Loucy (cell line): ENCODE data around the gene PTGES.

Experiments used
- H2AFZ ChIP-seq: fragments of 200-600 bp; sonication (generic); 2 replicates; pipeline ENCODE4 v1.6.0; 2016; ENCODE audit warnings: antibody characterized with exemption, mild to moderate bottlenecking, low read length, moderate library complexity
- H3F3A ChIP-seq: fragments of 200-600 bp; 2 replicates; pipeline ENCODE4 v1.6.0; 2016; ENCODE audit warnings: antibody characterized with exemption, low read depth, mild to moderate bottlenecking
- H3K27me3 ChIP-seq: fragments of 200-600 bp; sonication (generic); 2 replicates; pipeline ENCODE4 v1.6.1; 2014; ENCODE audit warnings: low read length, mild to moderate bottlenecking; ENCODE audit not compliant: insufficient read depth, poor library complexity, severe bottlenecking
- H3K36me3 ChIP-seq: fragments of 200-600 bp; sonication (generic); 2 replicates; pipeline ENCODE4 v1.6.1; 2016; ENCODE audit warnings: low read length; ENCODE audit not compliant: insufficient read depth
- H3K4me1 ChIP-seq: fragments of 200-600 bp; sonication (generic); 2 replicates; pipeline ENCODE4 v1.5.1; 2014; ENCODE audit warnings: low read length, mild to moderate bottlenecking; ENCODE audit not compliant: insufficient read depth, poor library complexity, severe bottlenecking
- H3K4me2 ChIP-seq: fragments of 200-600 bp; sonication (generic); 2 replicates; pipeline ENCODE4 v1.6.0; 2014; ENCODE audit warnings: antibody characterized with exemption, low read length, low read depth, mild to moderate bottlenecking; ENCODE audit not compliant: poor library complexity, severe bottlenecking
- H3K4me3 ChIP-seq: fragments of 200-600 bp; sonication (generic); 2 replicates; pipeline ENCODE4 v1.5.1; 2014; ENCODE audit warnings: low read length, mild to moderate bottlenecking, mixed read lengths; ENCODE audit not compliant: poor library complexity, severe bottlenecking
- H3K79me2 ChIP-seq: fragments of 200-600 bp; sonication (generic); 2 replicates; pipeline ENCODE4 v1.6.1; 2014; ENCODE audit warnings: low read length; ENCODE audit not compliant: insufficient read depth
- H3K9ac ChIP-seq: fragments of 200-600 bp; sonication (generic); 2 replicates; pipeline ENCODE4 v1.6.0; 2014; ENCODE audit warnings: mild to moderate bottlenecking, low read depth, low read length, moderate library complexity; ENCODE audit not compliant: poor library complexity, severe bottlenecking
- H3K9me2 ChIP-seq: fragments of 200-600 bp; sonication (generic); replicated peaks from 2 replicates; pipeline ENCODE4 v1.6.1; 2016; ENCODE audit warnings: low read depth, low read length, mixed read lengths
- H3K9me3 ChIP-seq: fragments of 200-600 bp; sonication (generic); 2 replicates; pipeline ENCODE4 v1.6.1; 2014; ENCODE audit warnings: mild to moderate bottlenecking, antibody characterized with exemption, low read length, low read depth; ENCODE audit not compliant: insufficient read depth
- H4K20me1 ChIP-seq: fragments of 200-600 bp; sonication (generic); 2 replicates; pipeline ENCODE4 v1.6.0; 2014; ENCODE audit warnings: antibody characterized with exemption, low read length, mild to moderate bottlenecking; ENCODE audit not compliant: insufficient read depth, poor library complexity, severe bottlenecking
- EZH2phosphoT487 ChIP-seq: fragments of 200-600 bp; IDR thresholded peaks from 2 replicates; pipeline ENCODE4 v1.6.1; 2018; ENCODE audit warnings: antibody characterized with exemption, mild to moderate bottlenecking, moderate library complexity, borderline replicate concordance
- TF ChIP-seq, protein P1 (sequence below): fragments of 200-600 bp; sonication (generic); conservative IDR thresholded peaks from 2 replicates; pipeline ENCODE4 v1.5.1; 2014; ENCODE audit warnings: mild to moderate bottlenecking, antibody characterized with exemption, low read length

Gene PTGES

DNA sequence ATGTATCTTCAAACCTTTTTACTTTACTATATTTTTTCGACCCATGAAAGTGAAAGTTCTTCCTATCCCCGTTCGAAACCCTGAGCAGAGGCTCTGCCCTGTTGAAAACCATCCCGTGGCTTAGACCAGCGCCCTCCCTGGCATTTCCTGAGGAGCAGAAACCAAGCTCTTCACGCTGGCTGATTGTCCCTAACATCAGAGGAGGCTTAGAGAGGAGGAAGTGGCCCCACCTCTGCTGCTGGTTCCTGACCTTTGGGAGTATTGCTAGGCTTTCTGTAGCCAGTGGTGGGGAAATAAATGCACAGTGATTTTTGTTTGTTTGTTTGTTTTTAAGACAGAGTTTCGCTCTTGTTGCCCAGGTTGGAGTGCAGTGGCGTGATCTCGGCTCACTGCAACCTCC is 4.2 kb upstream of the PTGES start:
- H3K4me2 ChIP-seq = no peak overlapping the region
- H3K27me3 ChIP-seq = no peaks in the 10 kb centered on the region
- TF ChIP-seq EZH2phosphoT487 = no peak
- TF ChIP-seq, protein P1, sequence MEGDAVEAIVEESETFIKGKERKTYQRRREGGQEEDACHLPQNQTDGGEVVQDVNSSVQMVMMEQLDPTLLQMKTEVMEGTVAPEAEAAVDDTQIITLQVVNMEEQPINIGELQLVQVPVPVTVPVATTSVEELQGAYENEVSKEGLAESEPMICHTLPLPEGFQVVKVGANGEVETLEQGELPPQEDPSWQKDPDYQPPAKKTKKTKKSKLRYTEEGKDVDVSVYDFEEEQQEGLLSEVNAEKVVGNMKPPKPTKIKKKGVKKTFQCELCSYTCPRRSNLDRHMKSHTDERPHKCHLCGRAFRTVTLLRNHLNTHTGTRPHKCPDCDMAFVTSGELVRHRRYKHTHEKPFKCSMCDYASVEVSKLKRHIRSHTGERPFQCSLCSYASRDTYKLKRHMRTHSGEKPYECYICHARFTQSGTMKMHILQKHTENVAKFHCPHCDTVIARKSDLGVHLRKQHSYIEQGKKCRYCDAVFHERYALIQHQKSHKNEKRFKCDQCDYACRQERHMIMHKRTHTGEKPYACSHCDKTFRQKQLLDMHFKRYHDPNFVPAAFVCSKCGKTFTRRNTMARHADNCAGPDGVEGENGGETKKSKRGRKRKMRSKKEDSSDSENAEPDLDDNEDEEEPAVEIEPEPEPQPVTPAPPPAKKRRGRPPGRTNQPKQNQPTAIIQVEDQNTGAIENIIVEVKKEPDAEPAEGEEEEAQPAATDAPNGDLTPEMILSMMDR = no peak
- H3K9ac ChIP-seq = no peak overlapping the region
- H3K79me2 ChIP-seq = no peaks in the 10 kb centered on the region
- no peaks in the 10 kb centered on the region for H3K9me2 ChIP-seq
- H4K20me1 ChIP-seq = no peaks in the 10 kb centered on the region
- no peaks in the 10 kb centered on the region for H3K4me1 ChIP-seq
- no peak overlapping the region for H3K4me3 ChIP-seq
- H3F3A ChIP-seq = no peaks in the 10 kb centered on the region
- no peaks in the 10 kb centered on the region for H3K9me3 ChIP-seq
- no peak overlapping the region for H2AFZ ChIP-seq
- no peaks in the 10 kb centered on the region for H3K36me3 ChIP-seq

DNA sequence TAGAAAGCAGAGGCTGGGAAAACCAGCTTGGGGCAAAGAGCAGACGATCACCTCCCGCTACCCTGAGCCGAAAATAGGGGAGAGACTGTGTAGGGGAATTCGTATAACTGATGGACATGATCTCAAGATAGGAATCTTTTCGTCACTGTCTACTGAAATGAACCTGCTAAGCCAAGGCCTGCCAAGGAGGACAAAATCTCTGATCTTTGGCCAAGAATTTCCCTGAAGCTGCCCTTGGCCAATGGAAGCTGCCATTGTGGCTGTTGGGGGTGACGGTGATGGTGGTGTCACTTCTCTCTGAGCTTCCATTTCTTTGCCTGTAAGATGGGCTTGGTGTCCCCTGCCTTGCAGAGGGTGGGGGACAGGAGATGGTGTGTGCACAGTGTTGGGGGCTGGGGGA is 3.3 kb upstream of the PTGES start:
- H3K9ac ChIP-seq = no peak overlapping the region
- H2AFZ ChIP-seq = no peak overlapping the region
- no peaks in the 10 kb centered on the region for H3K4me1 ChIP-seq
- H3K4me3 ChIP-seq = no peak overlapping the region
- no peak overlapping the region for H3K4me2 ChIP-seq
- TF ChIP-seq EZH2phosphoT487 = no peak
- TF ChIP-seq, protein P1 = no peak
- no peaks in the 10 kb centered on the region for H3K27me3 ChIP-seq
- no peaks in the 10 kb centered on the region for H3K36me3 ChIP-seq
- H3K9me2 ChIP-seq = no peaks in the 10 kb centered on the region
- H3K79me2 ChIP-seq = no peaks in the 10 kb centered on the region
- no peaks in the 10 kb centered on the region for H4K20me1 ChIP-seq
- no peaks in the 10 kb centered on the region for H3K9me3 ChIP-seq
- H3F3A ChIP-seq = no peaks in the 10 kb centered on the region

DNA sequence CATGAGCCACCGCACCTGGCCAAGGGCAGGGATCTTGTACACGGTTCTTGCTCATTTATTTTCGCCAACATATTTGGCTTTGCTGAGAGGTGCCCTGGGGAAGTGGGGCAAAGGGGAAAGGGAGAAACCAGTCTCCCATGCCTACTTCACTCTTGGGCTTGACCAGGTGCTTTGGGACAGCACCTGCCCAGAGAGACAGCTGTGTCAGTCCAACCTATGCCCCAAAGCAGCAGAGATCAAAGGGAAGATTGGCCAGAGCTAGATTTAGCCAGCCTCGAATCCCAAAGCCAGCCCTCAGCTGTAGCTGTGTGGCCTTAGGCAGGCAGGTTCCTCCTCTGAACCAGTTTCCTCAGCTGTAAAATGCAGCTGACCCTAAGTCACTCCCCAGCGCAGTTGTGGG is 2.3 kb upstream of the PTGES start:
- H4K20me1 ChIP-seq = no peaks in the 10 kb centered on the region
- no peaks in the 10 kb centered on the region for H3K79me2 ChIP-seq
- H2AFZ ChIP-seq = no peak overlapping the region
- H3K9me2 ChIP-seq = no peaks in the 10 kb centered on the region
- H3K4me3 ChIP-seq = no peak overlapping the region
- H3F3A ChIP-seq = no peaks in the 10 kb centered on the region
- H3K4me2 ChIP-seq = no peak overlapping the region
- H3K9ac ChIP-seq = no peak overlapping the region
- H3K27me3 ChIP-seq = no peaks in the 10 kb centered on the region
- TF ChIP-seq, protein P1 = no peak
- no peak for TF ChIP-seq EZH2phosphoT487
- no peaks in the 10 kb centered on the region for H3K4me1 ChIP-seq
- H3K36me3 ChIP-seq = no peaks in the 10 kb centered on the region
- no peaks in the 10 kb centered on the region for H3K9me3 ChIP-seq
